NT2/D1 (cell line): ENCODE measurements around the gene GIPC2.
"Not testable (repeated sequence)": the region's sequence is repeated elsewhere in the genome, so short reads cannot be mapped to it uniquely, and the experiment has no call there.

Source experiments
- SUZ12 ChIP-seq: IDR thresholded peaks from 2 replicates; pipeline ENCODE4 v1.6.1; 2011; ENCODE audit not compliant: insufficient read length, insufficient read depth; ENCODE audit errors: extremely low read depth
- YY1 ChIP-seq: IDR thresholded peaks from 2 replicates; pipeline ENCODE4 v1.6.1; 2011; ENCODE audit not compliant: insufficient read length, insufficient read depth
- ZNF274 ChIP-seq: IDR thresholded peaks from 2 replicates; pipeline ENCODE4 v1.6.1; 2011; ENCODE audit warnings: mild to moderate bottlenecking, low read depth, low read length

GRCh38 chr1:78084639-78085038 lies 38.9 kb downstream of the GIPC2 start:
- not testable (repeated sequence) for TF ChIP-seq ZNF274, YY1, SUZ12
